Measurements from ENCODE around the gene YJU2. TPM values are rescaled to one million over a fixed set of nuclear protein-coding genes. Genes with fewer than 3 reads are reported as not detected.

The YJU2 gene
- total and polyA plus RNA-seq, 2 of the 13 experiments (the other 11 are each of a cell fraction or from before 2014, with no cell fraction given): 9.3 to 17.9 TPM

DNA sequence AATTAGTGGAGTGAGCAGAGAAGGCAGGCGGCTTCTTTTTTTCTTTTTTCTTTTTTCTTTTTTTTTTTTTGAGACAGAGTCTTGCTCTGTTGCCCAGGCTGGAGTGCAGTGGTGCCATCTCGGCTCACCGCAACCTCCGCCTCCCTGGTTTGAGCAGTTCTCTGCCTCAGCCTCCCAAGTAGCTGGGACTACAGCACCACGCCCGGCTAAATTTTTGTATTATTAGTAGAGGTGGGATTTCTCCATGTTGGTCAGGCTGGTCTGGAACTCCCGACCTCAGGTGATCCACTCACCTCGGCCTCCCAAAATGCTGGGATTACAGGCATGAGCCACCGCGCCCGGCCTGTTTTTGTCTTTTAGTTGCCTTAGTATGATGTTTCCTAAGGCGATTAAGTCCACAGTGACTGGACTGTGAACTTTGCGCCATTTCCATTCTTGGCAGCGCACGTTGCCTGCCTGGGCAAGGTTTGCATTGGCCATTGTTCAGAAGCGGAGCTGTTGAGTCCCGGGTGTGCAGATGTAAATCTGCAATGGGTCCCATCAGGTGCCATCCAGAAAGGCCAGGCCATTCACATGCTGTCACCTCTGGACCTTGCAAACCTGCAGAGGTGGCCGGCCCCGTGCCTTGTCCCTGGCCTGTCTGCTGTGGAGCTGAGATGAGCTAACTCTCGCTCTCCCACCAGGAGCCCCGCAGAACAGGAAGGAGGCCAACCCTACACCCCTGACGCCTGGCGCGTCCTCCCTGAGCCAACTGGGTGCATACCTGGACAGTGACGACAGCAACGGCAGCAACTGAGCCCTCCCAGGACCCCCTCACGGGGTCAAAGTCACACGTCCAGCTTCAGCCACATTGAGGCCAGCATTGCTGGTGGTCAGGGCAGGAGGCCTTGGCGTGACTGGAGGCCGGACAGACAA is 21.3 kb downstream of the YJU2 start (continued):
- TF ChIP-seq, protein P1, sequence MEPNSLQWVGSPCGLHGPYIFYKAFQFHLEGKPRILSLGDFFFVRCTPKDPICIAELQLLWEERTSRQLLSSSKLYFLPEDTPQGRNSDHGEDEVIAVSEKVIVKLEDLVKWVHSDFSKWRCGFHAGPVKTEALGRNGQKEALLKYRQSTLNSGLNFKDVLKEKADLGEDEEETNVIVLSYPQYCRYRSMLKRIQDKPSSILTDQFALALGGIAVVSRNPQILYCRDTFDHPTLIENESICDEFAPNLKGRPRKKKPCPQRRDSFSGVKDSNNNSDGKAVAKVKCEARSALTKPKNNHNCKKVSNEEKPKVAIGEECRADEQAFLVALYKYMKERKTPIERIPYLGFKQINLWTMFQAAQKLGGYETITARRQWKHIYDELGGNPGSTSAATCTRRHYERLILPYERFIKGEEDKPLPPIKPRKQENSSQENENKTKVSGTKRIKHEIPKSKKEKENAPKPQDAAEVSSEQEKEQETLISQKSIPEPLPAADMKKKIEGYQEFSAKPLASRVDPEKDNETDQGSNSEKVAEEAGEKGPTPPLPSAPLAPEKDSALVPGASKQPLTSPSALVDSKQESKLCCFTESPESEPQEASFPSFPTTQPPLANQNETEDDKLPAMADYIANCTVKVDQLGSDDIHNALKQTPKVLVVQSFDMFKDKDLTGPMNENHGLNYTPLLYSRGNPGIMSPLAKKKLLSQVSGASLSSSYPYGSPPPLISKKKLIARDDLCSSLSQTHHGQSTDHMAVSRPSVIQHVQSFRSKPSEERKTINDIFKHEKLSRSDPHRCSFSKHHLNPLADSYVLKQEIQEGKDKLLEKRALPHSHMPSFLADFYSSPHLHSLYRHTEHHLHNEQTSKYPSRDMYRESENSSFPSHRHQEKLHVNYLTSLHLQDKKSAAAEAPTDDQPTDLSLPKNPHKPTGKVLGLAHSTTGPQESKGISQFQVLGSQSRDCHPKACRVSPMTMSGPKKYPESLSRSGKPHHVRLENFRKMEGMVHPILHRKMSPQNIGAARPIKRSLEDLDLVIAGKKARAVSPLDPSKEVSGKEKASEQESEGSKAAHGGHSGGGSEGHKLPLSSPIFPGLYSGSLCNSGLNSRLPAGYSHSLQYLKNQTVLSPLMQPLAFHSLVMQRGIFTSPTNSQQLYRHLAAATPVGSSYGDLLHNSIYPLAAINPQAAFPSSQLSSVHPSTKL (CRISPR knock-in tag; IDR thresholded peaks at IDR 0.05): no peak
- TF ChIP-seq RFX5 (IDR thresholded peaks at IDR 0.05; ENCODE audit: low read depth, low read length) (no peak), KDM2A (CRISPR knock-in tag; IDR thresholded peaks at IDR 0.05; ENCODE audit: borderline replicate concordance, low read depth) (no peak), KLF11 (CRISPR knock-in tag; IDR thresholded peaks at IDR 0.05) (no peak), NFATC3 (CRISPR knock-in tag; IDR thresholded peaks at IDR 0.05) (no peak), MEIS2 (CRISPR knock-in tag; IDR thresholded peaks at IDR 0.05) (no peak), ZNF333 (CRISPR knock-in tag; IDR thresholded peaks at IDR 0.05; ENCODE audit: borderline replicate concordance) (no peak), ZNF34 (CRISPR knock-in tag; IDR thresholded peaks at IDR 0.05; ENCODE audit: borderline replicate concordance) (no peak), LCORL (IDR thresholded peaks at IDR 0.05) (no peak), LCORL (CRISPR knock-in tag; IDR thresholded peaks at IDR 0.05) (peak; percentile 23; the same call in 1 of the 2 replicates), JUND (CRISPR knock-in tag; IDR thresholded peaks at IDR 0.05) (no peak), HDAC1 (CRISPR knock-in tag; IDR thresholded peaks at IDR 0.05) (no peak), NR2F6 (IDR thresholded peaks at IDR 0.05) (no peak), NR2F6 (CRISPR knock-in tag; IDR thresholded peaks at IDR 0.05) (no peak)
- TF ChIP-seq, protein P2, sequence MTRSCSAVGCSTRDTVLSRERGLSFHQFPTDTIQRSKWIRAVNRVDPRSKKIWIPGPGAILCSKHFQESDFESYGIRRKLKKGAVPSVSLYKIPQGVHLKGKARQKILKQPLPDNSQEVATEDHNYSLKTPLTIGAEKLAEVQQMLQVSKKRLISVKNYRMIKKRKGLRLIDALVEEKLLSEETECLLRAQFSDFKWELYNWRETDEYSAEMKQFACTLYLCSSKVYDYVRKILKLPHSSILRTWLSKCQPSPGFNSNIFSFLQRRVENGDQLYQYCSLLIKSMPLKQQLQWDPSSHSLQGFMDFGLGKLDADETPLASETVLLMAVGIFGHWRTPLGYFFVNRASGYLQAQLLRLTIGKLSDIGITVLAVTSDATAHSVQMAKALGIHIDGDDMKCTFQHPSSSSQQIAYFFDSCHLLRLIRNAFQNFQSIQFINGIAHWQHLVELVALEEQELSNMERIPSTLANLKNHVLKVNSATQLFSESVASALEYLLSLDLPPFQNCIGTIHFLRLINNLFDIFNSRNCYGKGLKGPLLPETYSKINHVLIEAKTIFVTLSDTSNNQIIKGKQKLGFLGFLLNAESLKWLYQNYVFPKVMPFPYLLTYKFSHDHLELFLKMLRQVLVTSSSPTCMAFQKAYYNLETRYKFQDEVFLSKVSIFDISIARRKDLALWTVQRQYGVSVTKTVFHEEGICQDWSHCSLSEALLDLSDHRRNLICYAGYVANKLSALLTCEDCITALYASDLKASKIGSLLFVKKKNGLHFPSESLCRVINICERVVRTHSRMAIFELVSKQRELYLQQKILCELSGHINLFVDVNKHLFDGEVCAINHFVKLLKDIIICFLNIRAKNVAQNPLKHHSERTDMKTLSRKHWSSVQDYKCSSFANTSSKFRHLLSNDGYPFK (CRISPR knock-in tag; IDR thresholded peaks at IDR 0.05; ENCODE audit: borderline replicate concordance): no peak
- TF ChIP-seq, protein P3, sequence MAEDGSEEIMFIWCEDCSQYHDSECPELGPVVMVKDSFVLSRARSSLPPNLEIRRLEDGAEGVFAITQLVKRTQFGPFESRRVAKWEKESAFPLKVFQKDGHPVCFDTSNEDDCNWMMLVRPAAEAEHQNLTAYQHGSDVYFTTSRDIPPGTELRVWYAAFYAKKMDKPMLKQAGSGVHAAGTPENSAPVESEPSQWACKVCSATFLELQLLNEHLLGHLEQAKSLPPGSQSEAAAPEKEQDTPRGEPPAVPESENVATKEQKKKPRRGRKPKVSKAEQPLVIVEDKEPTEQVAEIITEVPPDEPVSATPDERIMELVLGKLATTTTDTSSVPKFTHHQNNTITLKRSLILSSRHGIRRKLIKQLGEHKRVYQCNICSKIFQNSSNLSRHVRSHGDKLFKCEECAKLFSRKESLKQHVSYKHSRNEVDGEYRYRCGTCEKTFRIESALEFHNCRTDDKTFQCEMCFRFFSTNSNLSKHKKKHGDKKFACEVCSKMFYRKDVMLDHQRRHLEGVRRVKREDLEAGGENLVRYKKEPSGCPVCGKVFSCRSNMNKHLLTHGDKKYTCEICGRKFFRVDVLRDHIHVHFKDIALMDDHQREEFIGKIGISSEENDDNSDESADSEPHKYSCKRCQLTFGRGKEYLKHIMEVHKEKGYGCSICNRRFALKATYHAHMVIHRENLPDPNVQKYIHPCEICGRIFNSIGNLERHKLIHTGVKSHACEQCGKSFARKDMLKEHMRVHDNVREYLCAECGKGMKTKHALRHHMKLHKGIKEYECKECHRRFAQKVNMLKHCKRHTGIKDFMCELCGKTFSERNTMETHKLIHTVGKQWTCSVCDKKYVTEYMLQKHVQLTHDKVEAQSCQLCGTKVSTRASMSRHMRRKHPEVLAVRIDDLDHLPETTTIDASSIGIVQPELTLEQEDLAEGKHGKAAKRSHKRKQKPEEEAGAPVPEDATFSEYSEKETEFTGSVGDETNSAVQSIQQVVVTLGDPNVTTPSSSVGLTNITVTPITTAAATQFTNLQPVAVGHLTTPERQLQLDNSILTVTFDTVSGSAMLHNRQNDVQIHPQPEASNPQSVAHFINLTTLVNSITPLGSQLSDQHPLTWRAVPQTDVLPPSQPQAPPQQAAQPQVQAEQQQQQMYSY (CRISPR knock-in tag; IDR thresholded peaks at IDR 0.05): no peak
- TF ChIP-seq, protein P4, sequence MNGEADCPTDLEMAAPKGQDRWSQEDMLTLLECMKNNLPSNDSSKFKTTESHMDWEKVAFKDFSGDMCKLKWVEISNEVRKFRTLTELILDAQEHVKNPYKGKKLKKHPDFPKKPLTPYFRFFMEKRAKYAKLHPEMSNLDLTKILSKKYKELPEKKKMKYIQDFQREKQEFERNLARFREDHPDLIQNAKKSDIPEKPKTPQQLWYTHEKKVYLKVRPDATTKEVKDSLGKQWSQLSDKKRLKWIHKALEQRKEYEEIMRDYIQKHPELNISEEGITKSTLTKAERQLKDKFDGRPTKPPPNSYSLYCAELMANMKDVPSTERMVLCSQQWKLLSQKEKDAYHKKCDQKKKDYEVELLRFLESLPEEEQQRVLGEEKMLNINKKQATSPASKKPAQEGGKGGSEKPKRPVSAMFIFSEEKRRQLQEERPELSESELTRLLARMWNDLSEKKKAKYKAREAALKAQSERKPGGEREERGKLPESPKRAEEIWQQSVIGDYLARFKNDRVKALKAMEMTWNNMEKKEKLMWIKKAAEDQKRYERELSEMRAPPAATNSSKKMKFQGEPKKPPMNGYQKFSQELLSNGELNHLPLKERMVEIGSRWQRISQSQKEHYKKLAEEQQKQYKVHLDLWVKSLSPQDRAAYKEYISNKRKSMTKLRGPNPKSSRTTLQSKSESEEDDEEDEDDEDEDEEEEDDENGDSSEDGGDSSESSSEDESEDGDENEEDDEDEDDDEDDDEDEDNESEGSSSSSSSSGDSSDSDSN (CRISPR knock-in tag; IDR thresholded peaks at IDR 0.05): peak; percentile 33; the same call in 1 of the 2 replicates
